HL-60/S4 treated with retinoic acid at 250 ng/mL for 4 days and 3 days (cell line): Measurements from ENCODE around the gene SLX4IP.

Experiments
- in situ Hi-C: fragments of 300-500 bp; cut with MboI; formaldehyde crosslinking; loops from 2 replicates; pipeline ENCODE4 v1.7.0; 2022; ENCODE audit warnings: low sequenced_read_pairs

SLX4IP gene

DNA sequence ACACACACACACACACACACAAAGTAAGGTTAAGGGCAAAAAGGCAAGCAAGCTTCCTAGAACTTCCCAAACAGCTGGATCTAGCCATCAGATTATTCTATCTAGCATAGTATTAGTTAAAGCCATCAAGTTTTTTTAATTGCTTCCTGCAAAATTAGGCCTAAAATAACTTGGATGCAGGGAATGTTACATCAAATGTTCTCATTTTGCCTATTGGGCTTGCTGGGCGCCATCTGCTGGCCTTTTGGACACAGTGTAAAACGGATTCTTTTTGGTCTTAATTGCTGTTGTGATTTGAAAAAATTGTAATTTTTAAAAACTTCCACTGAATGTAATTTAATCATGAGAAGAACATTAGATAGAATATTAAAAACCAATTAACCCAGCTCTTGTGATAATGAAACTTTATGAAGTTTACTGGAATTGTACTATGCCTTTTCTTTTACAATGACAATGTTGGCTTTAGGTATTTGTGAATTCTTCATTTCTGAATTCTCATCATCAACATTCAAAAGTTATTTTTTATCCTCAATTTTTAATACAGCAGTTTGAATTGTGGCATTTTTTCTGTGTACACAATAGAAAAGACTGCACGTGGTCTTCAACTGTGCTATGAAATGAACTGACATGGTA lies 7.9 kb upstream of the SLX4IP start:
- in situ Hi-C loops: no loop called here

DNA sequence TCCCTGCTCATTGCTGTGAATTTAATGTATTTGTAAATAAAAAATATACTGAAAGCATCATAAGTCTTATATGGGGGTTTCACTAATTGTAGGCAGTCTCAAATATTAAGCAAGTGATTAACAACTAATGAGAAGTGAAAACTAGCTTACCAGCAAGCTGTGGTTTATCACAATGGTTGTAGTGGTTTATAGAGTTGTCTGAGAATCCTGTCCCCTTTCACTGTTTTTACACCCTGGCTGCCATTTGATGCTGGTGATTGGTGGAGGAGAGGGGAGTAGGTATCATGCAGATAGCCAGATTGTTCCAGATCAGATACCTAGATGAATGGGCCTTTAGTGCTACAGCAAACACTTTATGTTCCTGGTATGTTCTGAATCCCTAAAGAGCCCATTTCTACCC lies 7.1 kb upstream of the SLX4IP start:
- in situ Hi-C loops: no loop called here

DNA sequence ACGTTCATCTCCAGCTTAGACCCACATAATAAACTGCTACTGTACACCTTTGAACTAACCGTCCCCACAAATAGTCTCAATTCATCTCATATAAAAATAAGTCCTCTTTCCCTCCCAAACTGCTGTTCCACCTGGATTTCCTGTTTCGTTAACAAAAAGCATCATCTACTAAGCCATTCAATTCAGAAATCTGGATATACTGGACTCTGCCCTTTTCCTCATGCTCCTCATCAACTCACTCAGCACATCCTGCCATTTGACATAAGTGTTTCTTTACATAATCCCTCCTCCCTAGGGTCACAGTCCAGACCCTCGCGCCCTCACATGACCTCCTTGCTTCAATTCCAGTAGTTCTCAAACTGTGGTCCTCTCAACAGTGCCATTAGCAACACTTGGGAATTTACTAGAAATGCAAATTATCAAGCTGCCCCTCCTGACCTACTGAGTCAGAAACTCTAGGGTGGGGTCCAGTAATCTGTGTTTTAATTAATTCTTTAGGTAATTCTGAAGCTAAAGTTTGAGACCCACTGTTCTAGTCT lies 5.6 kb upstream of the SLX4IP start:
- in situ Hi-C loops: no loop called here

DNA sequence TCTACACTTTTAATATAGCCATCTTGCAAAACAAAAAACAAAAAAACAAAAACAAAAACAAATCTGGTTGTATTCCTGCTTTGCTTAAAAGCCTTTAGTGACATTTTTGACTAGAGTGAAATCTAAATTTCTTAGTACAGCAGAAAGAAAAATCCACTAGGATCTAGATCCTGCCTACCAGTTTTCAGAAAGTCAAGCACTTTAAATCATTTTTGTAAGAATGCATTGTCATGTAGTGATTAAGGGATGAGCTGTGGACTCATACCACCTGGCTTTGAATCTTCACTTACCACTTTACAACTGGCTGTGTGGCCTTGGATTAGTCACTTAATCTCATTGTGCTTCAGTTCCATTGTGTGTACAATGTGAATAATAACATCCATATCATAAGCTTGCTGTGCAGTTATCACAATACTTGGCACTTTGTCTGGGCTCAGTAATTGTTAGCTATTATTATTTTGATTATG lies 5.1 kb upstream of the SLX4IP start:
- in situ Hi-C loops: no loop called here

DNA sequence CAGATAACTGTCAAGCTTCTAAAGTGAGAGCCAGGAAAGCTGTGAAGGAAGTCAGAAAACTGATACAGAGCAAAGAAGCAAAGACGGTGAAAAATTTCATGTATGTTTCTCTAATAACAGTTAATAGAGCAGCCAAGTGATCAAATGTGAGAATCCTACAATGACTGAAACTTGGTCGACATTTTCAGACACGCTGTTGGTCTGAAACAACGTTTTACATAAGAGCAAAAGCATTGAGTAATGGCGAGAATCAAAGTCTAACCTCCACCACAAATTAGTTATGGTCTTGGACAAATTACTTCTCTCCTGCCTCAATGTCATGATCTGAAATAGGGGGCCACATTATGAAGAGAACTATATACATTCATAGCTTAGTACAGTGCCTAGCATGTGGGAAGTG lies 4.4 kb upstream of the SLX4IP start:
- in situ Hi-C loops: no loop called here

DNA sequence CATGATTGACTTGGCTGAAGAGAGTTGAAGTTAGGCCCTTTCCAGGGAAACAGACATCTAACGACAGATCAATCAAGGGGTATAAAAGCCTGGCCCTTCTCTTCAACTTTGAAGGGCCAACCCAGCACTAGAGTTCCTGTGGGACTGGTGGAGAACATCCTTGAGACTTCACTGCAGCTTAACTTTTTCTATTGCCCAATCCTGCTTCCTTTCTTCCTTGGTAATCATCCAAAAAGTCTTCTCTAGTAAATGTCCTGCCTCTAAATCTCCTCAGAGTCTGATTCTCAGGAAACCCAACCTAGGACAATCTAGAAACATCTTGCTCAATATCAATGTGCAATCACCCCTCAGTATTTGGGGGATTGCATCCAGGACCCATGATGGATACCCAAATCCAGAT lies 3.0 kb upstream of the SLX4IP start:
- in situ Hi-C loops: no loop called here

DNA sequence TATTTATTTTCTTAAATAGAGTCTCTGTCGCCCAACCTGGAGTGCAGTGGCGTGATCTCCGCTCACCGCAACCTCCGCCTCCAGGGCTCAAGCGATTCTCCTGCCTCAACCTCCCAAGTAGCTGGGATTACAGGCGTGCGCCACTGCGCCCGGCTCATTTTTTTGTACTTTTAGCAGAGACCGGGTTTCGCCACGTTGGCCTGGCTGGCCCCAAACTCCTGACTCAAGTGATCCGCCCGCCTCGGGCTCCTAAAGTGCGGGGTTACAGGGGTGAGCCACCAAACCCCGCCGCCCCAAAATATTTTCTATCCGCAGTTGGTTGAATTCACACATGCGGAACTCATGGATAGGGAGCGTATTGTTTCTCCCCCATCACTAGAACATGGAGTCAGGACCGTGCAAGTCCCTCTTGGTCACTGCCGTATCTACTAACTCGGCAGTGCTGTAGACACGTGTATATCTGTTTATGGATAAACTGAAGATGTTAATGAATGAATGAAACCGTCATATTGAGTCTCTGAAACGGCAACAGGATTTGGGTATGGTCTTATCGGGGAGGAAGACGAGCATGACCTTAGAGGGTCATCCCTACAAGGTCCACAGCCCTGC lies 2.0 kb upstream of the SLX4IP start:
- in situ Hi-C loops: no loop called here

DNA sequence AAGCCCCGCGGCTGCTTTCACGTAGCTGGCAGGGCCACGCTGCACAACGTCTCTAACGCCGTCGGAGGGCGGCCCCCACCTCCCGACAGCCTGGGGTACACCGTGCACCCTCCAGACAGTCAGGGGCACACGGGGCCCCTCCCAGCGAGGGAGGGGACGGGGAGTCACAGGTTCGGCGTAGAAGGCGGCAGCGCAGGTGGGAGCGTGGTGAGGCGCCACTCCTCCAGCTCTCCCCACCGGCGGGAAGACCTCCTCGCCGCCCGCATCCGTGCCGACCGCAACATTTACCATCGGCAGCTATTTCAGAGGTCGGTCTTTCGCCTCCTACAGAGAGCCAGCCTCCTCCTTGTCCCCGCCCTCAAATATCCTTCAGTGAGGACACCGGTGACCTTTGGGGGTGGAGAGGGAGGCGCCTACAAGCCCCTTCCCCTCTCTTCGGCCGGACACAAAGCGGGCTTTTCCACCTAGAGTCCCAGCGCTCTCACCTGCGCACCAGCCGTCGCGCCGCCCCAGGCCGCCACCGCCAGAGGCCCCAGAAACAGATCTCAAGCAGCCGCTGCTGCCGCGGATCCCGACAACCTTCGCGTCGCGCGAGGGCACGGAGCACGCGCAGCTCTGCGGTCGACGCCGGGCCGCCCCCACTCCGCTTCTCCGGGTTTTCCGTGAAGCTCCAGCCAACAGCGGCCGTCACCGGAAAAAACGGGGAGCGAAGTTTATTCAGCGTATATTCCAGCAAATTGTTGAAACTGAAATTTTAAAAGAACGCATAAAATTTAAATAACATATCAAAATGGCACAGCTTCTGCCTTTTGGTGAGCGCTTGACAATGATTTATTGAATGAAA lies 1.3 kb upstream of the SLX4IP start, which contains the start of gene MKKS:
TSS of gene MKKS (minus strand) at position 600 of the 844 bp plus-strand sequence. CDS start 20,708 bp downstream, outside the sequence.
- in situ Hi-C loops: no loop called here

DNA sequence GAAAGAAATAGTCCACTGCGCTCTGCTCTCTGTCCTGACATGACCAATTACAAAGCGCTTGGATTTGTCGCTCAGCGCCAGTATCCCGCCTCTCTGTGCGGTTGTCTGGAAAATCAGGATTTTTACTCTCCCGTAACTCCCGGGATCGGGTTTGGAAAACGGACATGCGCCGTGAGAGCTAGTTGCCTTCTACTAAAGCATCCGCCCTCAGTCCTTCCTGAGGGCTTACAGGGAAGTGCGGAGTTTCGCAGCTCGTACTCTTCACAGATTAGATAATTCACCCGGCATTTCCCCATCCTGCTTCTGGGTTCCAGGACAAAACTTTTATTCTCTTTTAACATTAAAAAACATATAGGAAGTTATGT lies 656 bp upstream of the SLX4IP start:
- in situ Hi-C loops: no loop called here

DNA sequence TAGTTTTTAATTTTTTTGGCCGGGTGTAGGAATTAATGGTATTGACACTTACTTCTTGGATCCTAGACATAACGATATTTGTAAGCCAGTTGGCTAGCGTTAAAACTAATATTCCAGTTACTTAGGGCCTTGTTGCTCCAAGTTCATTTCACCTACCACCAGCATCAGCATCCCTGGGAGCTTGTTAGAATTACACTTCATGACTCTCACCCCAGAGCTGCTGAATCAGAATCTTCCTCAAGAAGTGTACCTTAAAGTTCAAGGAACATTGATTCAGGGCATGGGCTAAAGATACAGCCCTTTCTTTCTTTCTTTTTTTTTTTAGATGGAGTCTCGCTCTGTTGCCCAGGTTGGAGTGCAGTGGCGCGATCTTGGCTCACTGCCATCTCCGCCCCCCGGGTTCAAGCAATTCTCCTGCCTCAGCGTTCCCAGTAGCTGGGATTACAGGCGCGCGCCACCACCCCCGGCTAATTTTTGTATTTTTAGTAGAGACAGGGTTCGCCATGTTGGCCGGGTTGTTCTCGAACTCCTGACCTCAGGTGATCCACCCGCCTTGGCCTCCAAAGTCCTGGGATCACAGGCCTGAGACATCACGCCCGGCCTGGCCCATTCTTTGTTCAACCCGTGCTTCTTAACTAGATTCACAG lies 1.1 kb downstream of the SLX4IP start:
- in situ Hi-C loops: no loop called here

DNA sequence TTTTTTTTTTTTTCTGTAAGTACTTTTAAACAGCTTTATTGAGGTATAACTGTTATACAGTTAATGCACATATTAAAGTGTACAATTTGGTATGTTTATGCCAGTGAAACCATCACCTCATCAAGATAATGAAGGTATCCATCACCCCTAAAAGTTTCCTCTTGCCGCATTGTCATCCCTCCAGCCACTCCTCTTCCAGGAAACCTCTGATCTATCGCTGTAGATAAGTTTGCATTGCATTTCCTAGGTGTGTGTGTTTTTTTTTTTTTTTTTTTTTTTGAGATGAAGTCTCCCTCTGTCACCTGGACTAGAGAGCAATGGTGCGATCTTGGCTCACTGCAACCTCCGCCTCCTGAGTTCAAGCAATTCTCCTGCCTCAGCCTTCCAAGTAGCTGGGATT lies 3.1 kb downstream of the SLX4IP start:
- in situ Hi-C loops: no loop called here

DNA sequence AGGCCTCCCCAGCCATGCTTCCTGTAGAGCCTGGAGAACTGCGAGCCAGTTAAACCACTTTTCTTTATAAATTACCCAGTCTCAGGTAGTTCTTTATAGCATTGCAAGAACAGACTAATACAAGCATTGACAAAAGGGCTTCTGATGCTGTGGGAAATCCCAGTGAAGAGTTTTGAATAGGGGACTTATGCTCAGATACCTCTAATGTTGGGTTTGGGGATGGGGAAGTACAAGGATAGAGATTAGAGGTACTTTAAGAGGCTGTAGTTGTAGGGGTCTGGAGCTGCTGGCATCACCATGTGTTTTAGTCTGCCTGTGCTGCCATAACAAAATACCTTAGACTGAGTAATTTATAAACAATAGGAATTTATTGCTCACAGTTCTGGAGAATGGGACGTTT lies 8.8 kb downstream of the SLX4IP start:
- in situ Hi-C loops: no loop called here

DNA sequence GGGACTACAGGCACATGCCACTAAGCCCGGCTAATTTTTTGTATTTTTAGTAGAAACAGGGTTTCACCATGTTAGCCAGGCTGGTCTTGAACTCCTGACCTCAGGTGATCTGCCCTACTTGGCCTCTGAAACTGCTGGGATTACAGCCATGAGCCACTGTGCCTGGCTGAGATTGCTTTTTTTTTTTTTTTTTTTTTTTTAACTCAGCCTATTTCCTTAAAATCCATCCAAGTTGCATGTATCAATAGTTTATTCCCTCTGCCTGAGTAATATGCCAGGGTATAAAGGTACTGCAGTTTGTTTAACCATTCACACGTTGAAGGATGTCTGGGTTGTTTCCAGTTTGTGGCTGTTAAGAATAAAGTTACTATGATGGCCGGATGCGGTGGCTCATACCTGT lies 10.7 kb downstream of the SLX4IP start:
- in situ Hi-C loops: no loop called here

DNA sequence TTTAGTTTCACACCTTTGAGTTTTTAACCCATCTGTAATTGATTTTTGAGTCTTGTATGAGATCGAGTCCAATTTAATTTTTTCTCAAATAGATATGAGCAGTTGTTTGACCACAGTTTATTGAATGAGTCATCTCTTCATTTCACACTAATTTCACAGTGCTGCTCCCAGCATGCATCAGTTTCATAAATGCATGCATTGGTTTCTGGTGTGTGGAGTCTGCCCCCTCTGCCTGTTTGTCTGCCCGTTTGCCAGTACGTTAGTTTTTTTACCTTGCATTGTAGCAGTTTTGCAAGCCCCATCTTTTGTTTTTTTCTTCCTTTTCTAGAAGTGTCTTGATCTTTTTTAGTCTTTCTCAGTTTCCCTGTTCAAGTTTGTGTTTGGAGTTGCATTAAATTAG lies 11.9 kb downstream of the SLX4IP start:
- in situ Hi-C loops: no loop called here

DNA sequence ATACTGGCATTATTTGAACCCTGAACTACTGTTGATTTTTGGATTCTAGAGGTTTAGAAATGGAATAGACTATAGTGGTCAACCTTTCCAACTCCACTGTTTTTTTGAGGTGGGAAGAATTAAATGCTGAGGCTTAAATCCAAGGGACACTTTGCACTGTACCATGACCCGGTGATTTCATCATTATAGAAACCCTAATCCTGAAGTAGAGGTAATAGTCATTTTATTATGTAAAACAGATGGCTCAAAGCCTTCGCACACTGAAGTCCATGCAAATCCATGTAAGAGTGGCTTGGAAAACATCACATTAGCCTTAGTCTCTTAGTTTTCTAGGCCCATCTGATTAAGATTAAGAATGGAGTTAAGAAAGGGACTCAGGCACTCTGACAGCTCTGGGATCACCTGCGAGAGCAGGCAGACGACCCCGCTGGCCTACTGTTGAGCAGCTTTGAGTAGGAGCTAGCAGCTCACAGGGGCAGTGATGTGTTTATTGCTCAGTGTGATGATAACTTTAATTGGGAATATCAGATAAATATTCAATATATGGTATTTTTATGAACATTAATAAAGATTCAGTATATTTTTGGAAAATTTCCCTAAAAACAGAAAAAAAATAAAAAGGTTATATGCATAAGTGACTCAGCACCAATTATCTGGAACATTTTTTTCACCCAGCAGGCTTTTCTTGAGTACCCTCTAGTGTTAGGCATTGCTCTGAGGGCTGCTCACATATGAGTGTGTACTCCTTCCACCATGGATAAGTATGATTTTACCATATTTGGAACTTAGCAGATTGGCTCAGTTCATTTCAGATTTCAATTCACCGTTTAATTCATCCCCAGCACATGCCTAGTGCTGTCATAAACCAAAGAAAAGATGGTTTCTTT lies 13.4 kb downstream of the SLX4IP start:
- in situ Hi-C loops: no loop called here

DNA sequence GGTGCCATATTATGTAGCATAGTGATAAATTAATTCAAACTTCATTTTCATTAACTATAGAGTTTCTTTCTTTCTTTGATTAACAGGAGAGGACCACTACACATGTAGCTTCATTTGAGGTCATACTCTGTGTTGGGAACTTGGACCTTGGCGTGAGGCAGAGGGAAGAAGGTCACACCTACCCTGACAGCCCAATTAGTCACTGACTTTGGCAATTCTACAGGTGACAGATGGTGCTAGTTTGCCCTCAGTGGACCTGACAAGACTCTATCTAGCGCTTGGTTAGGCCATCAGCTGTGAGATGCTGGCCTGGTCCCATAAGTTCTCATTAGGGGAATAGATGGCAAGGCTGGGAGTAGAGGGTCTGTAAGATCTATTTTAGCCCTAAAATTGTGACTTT lies 14.2 kb downstream of the SLX4IP start:
- in situ Hi-C loops: no loop called here

DNA sequence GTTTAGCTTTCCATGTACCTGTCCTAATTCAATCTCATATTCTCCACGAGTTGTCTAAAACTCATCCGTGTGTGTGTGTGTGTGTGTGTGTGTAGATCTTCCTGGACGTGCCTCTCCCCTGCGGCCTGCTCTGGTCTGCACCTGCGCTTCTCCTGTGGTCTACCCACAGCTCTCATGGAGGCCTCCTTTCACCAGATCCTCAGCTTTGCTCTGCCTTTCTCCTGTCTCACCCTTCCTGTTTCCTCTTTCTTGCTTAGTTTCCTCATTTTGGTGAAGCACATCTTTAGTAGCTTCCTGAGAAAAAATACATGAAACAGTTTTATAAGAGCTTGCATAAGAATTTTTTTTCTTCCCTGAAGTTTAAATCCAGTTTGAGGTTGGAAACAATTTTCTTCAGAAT lies 18.1 kb downstream of the SLX4IP start:
- in situ Hi-C loops: loop anchor here (25.0 kb wide), 1 partner anchor 1084 kb away; no protein-coding TSS in a partner anchor

DNA sequence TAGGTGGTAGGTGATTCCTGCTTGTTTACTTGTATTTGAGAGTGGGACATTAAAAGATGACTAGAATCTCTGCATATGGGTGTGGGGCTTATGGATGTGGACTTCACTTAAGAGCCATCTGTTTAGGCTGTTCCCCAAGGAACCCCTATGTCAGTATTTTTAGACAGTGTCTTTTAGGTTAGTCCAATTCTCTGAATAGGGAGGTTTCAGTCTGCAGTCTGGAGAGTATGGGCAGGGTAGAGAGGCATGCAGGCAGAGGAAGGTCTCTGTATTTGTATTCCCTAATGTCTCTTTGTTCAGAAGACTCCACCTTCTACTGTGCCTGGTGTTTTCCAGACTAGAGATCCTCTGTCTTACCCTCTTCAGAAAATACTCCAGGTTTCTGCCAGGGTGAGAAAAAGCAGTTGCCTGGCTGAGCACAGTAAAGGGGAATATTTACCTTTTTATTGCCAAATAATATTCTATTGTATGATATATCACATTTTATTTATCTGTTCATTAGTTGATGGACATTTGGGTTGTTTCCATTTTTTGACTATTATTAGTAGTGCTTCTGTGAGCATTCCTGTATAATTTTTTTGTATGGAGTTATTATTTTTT lies 19.1 kb downstream of the SLX4IP start:
- in situ Hi-C loops: loop anchor here (25.0 kb wide), 1 partner anchor 1083 kb away; no protein-coding TSS in a partner anchor

DNA sequence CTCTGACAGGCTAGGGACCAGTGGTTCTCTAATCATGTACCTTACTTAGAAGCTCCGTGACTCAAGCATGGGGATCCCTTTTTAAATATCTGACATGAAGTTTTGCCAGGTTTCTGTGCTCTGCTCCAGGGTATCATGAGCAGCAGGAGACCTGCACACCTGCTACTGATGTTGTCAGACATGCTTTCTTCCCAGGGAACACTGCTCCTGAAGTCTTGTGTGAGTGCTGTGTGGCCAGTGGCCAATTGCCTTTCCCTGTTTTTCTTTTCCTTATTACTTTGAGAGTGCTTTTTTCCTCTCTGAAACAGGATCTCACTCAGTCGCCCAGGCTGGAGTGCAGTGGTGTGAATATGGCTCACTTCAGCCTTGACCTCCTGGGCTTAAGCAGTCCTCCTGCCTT lies 26.4 kb downstream of the SLX4IP start:
- in situ Hi-C loops: loop anchor here (25.0 kb wide), 1 partner anchor 1076 kb away; no protein-coding TSS in a partner anchor

DNA sequence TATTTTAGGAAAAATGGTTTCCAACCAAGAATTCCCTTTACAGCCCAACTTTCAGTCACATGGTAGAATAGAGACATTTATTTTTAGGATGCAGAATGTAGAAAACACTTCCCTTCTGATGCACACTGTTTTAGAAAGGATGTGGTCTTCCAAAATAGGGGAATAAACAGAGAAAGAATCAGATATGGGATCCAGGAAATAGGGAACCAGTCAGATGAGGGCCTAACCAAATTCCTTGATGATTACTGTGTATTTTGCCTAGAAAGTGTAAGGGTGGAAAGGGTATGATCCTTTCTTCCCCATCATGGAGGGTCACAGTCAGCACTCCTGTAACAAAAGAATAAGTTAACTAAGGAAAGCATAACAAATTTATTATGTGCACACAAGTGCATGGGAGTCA lies 27.4 kb downstream of the SLX4IP start:
- in situ Hi-C loops: loop anchor here (25.0 kb wide), 1 partner anchor 1075 kb away; no protein-coding TSS in a partner anchor
